HepG2 (cell line): ENCODE data around the gene GLT1D1. TPM values are rescaled to one million over a fixed set of nuclear protein-coding genes. Genes with fewer than 3 reads are reported as not detected.

Experiments
- CHCHD3 ChIP-seq: sonication (generic); formaldehyde crosslinking; IDR thresholded peaks from 2 replicates; pipeline ENCODE4 v1.8.0; 2022; ENCODE audit warnings: mild to moderate bottlenecking, missing genetic modification reagents, moderate library complexity
- FOXC1 ChIP-seq: sonication (generic); formaldehyde crosslinking; IDR thresholded peaks from 2 replicates; pipeline ENCODE4 v1.8.0; 2022; ENCODE audit warnings: mild to moderate bottlenecking, missing genetic modification reagents, borderline replicate concordance
- FOXK1 ChIP-seq: sonication (generic); formaldehyde crosslinking; IDR thresholded peaks from 2 replicates; pipeline ENCODE4 v1.4.0; 2020; ENCODE audit warnings: low read depth, missing genetic modification reagents, borderline replicate concordance
- GATAD1 ChIP-seq: IDR thresholded peaks from 2 replicates; pipeline ENCODE4 v1.6.1; 2016; ENCODE audit warnings: missing genetic modification reagents, missing compliant biosample characterization
- KAT7 ChIP-seq: IDR thresholded peaks from 2 replicates; pipeline ENCODE4 v1.6.1; 2018; ENCODE audit warnings: borderline replicate concordance, missing compliant biosample characterization
- KMT2A ChIP-seq: sonication (generic); formaldehyde crosslinking; IDR thresholded peaks from 2 replicates; pipeline ENCODE4 v1.4.0; 2020; ENCODE audit warnings: missing genetic modification reagents
- MTF1 ChIP-seq: sonication (generic); formaldehyde crosslinking; IDR thresholded peaks from 2 replicates; pipeline ENCODE4 v1.5.0; 2020; ENCODE audit warnings: missing genetic modification reagents
- MYC ChIP-seq: sonication (generic); formaldehyde crosslinking; IDR thresholded peaks from 2 replicates; pipeline ENCODE4 v1.9.0; 2021; ENCODE audit warnings: missing genetic modification reagents, borderline replicate concordance
- PCBP1 ChIP-seq: fragments of 200-400 bp; formaldehyde crosslinking; IDR thresholded peaks from 2 replicates; pipeline ENCODE4 v1.6.1; 2017; ENCODE audit warnings: mild to moderate bottlenecking, low read depth, low read length, borderline replicate concordance
- PHF20 ChIP-seq: sonication (generic); formaldehyde crosslinking; IDR thresholded peaks from 2 replicates; pipeline ENCODE4 v1.5.0; 2020; ENCODE audit warnings: mild to moderate bottlenecking, missing genetic modification reagents
- RAD21 ChIP-seq: fragments of 450-650 bp; formaldehyde crosslinking; IDR thresholded peaks from 2 replicates; pipeline ENCODE4 v1.5.0; 2020; ENCODE audit warnings: mild to moderate bottlenecking
- REXO4 ChIP-seq: sonication (generic); formaldehyde crosslinking; IDR thresholded peaks from 2 replicates; pipeline ENCODE4 v1.8.0; 2022; ENCODE audit warnings: missing genetic modification reagents, mild to moderate bottlenecking, borderline replicate concordance
- RFXAP ChIP-seq: sonication (generic); formaldehyde crosslinking; IDR thresholded peaks from 2 replicates; pipeline ENCODE4 v1.4.0; 2020; ENCODE audit warnings: missing genetic modification reagents, borderline replicate concordance
- RNF2 ChIP-seq: fragments of 450-650 bp; conservative IDR thresholded peaks from 2 replicates; pipeline ENCODE4 v1.6.1; 2016; ENCODE audit warnings: low read depth
- ZBTB38 ChIP-seq: sonication (generic); formaldehyde crosslinking; IDR thresholded peaks from 2 replicates; pipeline ENCODE4 v1.5.1; 2020; ENCODE audit warnings: mild to moderate bottlenecking, missing genetic modification reagents
- ZBTB7B ChIP-seq: sonication (generic); formaldehyde crosslinking; IDR thresholded peaks from 2 replicates; pipeline ENCODE4 v1.4.0; 2020; ENCODE audit warnings: missing genetic modification reagents
- ZFY ChIP-seq: sonication (generic); formaldehyde crosslinking; IDR thresholded peaks from 2 replicates; pipeline ENCODE4 v1.4.0; 2020; ENCODE audit warnings: missing genetic modification reagents
- ZNF563 ChIP-seq: sonication (generic); formaldehyde crosslinking; IDR thresholded peaks from 2 replicates; pipeline ENCODE4 v1.8.0; 2022; ENCODE audit warnings: mild to moderate bottlenecking, moderate library complexity, missing genetic modification reagents
- ZNF598 ChIP-seq: sonication (generic); formaldehyde crosslinking; IDR thresholded peaks from 2 replicates; pipeline ENCODE4 v1.5.1; 2020; ENCODE audit warnings: mild to moderate bottlenecking, missing genetic modification reagents, borderline replicate concordance
- ZNF615 ChIP-seq: sonication (generic); formaldehyde crosslinking; IDR thresholded peaks from 2 replicates; pipeline ENCODE4 v1.5.0; 2020; ENCODE audit warnings: mild to moderate bottlenecking, missing genetic modification reagents, borderline replicate concordance
- ZNF724P ChIP-seq: sonication (generic); formaldehyde crosslinking; IDR thresholded peaks from 2 replicates; pipeline ENCODE4 v1.8.0; 2022; ENCODE audit warnings: missing genetic modification reagents, borderline replicate concordance
- ZNF782 ChIP-seq: sonication (generic); formaldehyde crosslinking; IDR thresholded peaks from 2 replicates; pipeline ENCODE4 v1.4.0; 2020; ENCODE audit warnings: missing genetic modification reagents, mild to moderate bottlenecking, borderline replicate concordance
- ZSCAN25 ChIP-seq: sonication (generic); formaldehyde crosslinking; IDR thresholded peaks from 2 replicates; pipeline ENCODE4 v1.8.0; 2022; ENCODE audit warnings: mild to moderate bottlenecking, missing genetic modification reagents
- polyA plus RNA-seq, 8 experiments: library from polyadenylated mRNA; depleted of rRNA in 3 of 8; stranded (reverse) in 7 of 8; unstranded in 1 of 8; fragments of >200 nt; fragmentation: Illumina TruSeq in 4 of 8; extraction: Trizol in 4 of 8; gene quantifications; 2 replicates each; pipeline versions ENCODE4 v1.2.1 to v1.2.3, GENCODE V29; 2011 to 2016; ENCODE audit warnings: low read depth in 4 of 8, missing spikeins in 1 of 8, mixed read lengths in 1 of 8; ENCODE audit not compliant: insufficient read depth in 1 of 8
- total RNA-seq, 5 experiments: library from RNA; depleted of rRNA; stranded (reverse); fragments of >200 nt; fragmentation: Illumina TruSeq; extraction: Trizol; gene quantifications; 2 replicates each; pipeline ENCODE4 v1.2.3, GENCODE V29; 2016; ENCODE audit warnings: low read depth in 1 of 5
- TF ChIP-seq, protein P1 (sequence below): sonication (generic); formaldehyde crosslinking; IDR thresholded peaks from 2 replicates; pipeline ENCODE4 v1.5.0; 2020; ENCODE audit warnings: mild to moderate bottlenecking, missing genetic modification reagents, borderline replicate concordance
- TF ChIP-seq, protein P2 (sequence below): sonication (generic); formaldehyde crosslinking; IDR thresholded peaks from 2 replicates; pipeline ENCODE4 v1.4.0; 2020; ENCODE audit warnings: mild to moderate bottlenecking, missing genetic modification reagents, borderline replicate concordance

GLT1D1 gene
- total and polyA plus RNA-seq, 2 of the 13 experiments (the other 11 are each of a cell fraction or from before 2014, with no cell fraction given): 0.09 to 0.17 TPM

DNA sequence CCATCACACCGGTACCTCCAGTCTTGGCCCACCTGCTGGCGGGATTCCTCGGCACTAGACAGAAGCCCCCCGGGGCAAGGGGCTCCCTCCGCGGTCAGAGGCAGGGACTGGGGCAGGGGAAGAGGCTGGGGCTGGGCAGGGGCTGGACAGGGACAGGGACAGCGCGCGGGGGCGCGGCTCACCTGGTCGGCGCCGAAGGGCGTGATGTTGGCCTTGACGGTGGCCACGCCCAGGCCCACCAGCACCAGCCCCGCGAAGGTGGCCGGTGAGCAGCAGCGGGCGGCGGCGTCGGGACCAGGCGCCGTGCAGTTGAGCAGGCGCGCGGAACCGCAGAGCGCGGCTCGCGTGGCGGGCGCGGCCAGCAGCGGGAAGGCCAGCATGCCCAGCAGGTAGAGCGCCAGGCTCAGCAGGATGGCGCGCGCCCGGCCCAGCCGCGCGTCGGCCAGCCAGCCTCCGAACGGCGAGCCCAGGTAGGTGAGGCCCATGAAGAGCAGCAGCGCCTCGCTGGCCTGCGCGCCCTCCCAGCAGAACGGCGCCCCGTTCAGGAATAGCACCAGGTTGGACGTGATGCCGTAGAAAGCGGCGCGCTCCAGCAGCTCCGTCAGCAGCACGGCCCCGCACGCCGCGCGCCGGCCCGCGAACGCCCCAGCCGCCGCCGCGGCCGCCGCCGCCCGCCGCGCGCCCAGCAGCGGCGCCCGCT lies 29.9 kb upstream of the GLT1D1 start (continued):
- TF ChIP-seq, protein P1, sequence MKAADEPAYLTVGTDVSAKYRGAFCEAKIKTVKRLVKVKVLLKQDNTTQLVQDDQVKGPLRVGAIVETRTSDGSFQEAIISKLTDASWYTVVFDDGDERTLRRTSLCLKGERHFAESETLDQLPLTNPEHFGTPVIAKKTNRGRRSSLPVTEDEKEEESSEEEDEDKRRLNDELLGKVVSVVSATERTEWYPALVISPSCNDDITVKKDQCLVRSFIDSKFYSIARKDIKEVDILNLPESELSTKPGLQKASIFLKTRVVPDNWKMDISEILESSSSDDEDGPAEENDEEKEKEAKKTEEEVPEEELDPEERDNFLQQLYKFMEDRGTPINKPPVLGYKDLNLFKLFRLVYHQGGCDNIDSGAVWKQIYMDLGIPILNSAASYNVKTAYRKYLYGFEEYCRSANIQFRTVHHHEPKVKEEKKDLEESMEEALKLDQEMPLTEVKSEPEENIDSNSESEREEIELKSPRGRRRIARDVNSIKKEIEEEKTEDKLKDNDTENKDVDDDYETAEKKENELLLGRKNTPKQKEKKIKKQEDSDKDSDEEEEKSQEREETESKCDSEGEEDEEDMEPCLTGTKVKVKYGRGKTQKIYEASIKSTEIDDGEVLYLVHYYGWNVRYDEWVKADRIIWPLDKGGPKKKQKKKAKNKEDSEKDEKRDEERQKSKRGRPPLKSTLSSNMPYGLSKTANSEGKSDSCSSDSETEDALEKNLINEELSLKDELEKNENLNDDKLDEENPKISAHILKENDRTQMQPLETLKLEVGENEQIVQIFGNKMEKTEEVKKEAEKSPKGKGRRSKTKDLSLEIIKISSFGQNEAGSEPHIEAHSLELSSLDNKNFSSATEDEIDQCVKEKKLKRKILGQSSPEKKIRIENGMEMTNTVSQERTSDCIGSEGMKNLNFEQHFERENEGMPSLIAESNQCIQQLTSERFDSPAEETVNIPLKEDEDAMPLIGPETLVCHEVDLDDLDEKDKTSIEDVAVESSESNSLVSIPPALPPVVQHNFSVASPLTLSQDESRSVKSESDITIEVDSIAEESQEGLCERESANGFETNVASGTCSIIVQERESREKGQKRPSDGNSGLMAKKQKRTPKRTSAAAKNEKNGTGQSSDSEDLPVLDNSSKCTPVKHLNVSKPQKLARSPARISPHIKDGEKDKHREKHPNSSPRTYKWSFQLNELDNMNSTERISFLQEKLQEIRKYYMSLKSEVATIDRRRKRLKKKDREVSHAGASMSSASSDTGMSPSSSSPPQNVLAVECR (CRISPR knock-in tag): peak; percentile 24; the same call in 1 of the 2 replicates
- TF ChIP-seq GATAD1 (0 out of 2 replicates have a peak, but pooled peaks have one; percentile 20), KAT7 (CRISPR knock-in tag) (no peak), CHCHD3 (peak; percentile 87), FOXK1 (CRISPR knock-in tag) (no peak), MYC (CRISPR knock-in tag) (0 out of 2 replicates have a peak, but pooled peaks have one; percentile 4), RNF2 (0 out of 2 replicates have a peak, but pooled peaks have one; percentile 19), REXO4 (CRISPR knock-in tag) (0 out of 2 replicates have a peak, but pooled peaks have one; percentile 16), ZBTB7B (CRISPR knock-in tag) (0 out of 2 replicates have a peak, but pooled peaks have one; percentile 26), ZFY (CRISPR knock-in tag) (peak; percentile 77), ZBTB38 (CRISPR knock-in tag) (peak; percentile 56; the same call in 1 of the 2 replicates), ZSCAN25 (0 out of 2 replicates have a peak, but pooled peaks have one; percentile 40), MTF1 (CRISPR knock-in tag) (no peak), ZNF782 (CRISPR knock-in tag) (0 out of 2 replicates have a peak, but pooled peaks have one; percentile 3), ZNF563 (CRISPR knock-in tag) (peak; percentile 77; the same call in 1 of the 2 replicates), ZNF724P (CRISPR knock-in tag) (peak; percentile 82; the same call in 1 of the 2 replicates), PCBP1 (0 out of 2 replicates have a peak, but pooled peaks have one; percentile 8), ZNF615 (no peak), ZNF598 (CRISPR knock-in tag) (0 out of 2 replicates have a peak, but pooled peaks have one; percentile 27), RAD21 (CRISPR knock-in tag) (peak; percentile 22), RFXAP (CRISPR knock-in tag) (peak; percentile 22; the same call in 1 of the 2 replicates), PHF20 (CRISPR knock-in tag) (0 out of 2 replicates have a peak, but pooled peaks have one; percentile 23), KMT2A (CRISPR knock-in tag) (0 out of 2 replicates have a peak, but pooled peaks have one; percentile 26), FOXC1 (peak; percentile 77)
- TF ChIP-seq, protein P2, sequence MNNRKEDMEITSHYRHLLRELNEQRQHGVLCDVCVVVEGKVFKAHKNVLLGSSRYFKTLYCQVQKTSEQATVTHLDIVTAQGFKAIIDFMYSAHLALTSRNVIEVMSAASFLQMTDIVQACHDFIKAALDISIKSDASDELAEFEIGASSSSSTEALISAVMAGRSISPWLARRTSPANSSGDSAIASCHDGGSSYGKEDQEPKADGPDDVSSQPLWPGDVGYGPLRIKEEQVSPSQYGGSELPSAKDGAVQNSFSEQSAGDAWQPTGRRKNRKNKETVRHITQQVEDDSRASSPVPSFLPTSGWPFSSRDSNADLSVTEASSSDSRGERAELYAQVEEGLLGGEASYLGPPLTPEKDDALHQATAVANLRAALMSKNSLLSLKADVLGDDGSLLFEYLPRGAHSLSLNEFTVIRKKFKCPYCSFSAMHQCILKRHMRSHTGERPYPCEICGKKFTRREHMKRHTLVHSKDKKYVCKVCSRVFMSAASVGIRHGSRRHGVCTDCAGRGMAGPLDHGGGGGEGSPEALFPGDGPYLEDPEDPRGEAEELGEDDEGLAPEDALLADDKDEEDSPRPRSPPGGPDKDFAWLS (CRISPR knock-in tag): no peak
